Stimulated activated CD4-positive, alpha-beta T cell treated with anti-CD3 and anti-CD28 coated beads, TNF-alpha, amount 100 ng/mL, for 24 hours (primary cell): ENCODE measurements around the gene ECD.
"Not testable (repeated sequence)": the region's sequence is repeated elsewhere in the genome, so short reads cannot be mapped to it uniquely, and the experiment has no call there.

Experiments
- DNase-seq, 3 experiments: peaks; one replicate each; pipeline ENCODE4 v3.0.0-alpha.2; 2020; ENCODE audit warnings: low read depth in 3 of 3

Gene ECD

GRCh38 chr10:73159038-73159648 lies 8.7 kb downstream of the ECD start:
- DNase-seq = peak; percentile 22 to 36 (median 26)

GRCh38 chr10:73156054-73156453 lies 11.8 kb downstream of the ECD start:
- no peak for DNase-seq

- no peak for DNase-seq
These were observed 15.8 kb downstream of the ECD start for GRCh38 chr10:73152009-73152408.

GRCh38 chr10:73150633-73151413 lies 17.0 kb downstream of the ECD start:
- not testable (repeated sequence) for DNase-seq

- DNase-seq = no peak
These were observed 26.2 kb downstream of the ECD start for GRCh38 chr10:73141603-73142002.

GRCh38 chr10:73139251-73139650 lies 28.6 kb downstream of the ECD start:
- no peak for DNase-seq

- no peak for DNase-seq
These were observed 31.2 kb downstream of the ECD start for GRCh38 chr10:73136627-73137026.

GRCh38 chr10:73134727-73135126 lies 33.1 kb downstream of the ECD start:
- no peak for DNase-seq

- no peak for DNase-seq
These were observed 35.7 kb downstream of the ECD start for GRCh38 chr10:73131913-73132686.

- no peak for DNase-seq
These were observed 36.5 kb downstream of the ECD start for GRCh38 chr10:73131301-73131700.

GRCh38 chr10:73126343-73126742 lies 41.5 kb downstream of the ECD start:
- DNase-seq = no peak

GRCh38 chr10:73119952-73120351 lies 47.9 kb downstream of the ECD start:
- DNase-seq = no peak

GRCh38 chr10:73119457-73119856 lies 48.4 kb downstream of the ECD start:
- DNase-seq = no peak

GRCh38 chr10:73117976-73118743 lies 49.6 kb downstream of the ECD start:
- DNase-seq = no peak

GRCh38 chr10:73116017-73116416 lies 51.8 kb downstream of the ECD start:
- no peak for DNase-seq

- DNase-seq = no peak
These were observed 54.3 kb downstream of the ECD start for GRCh38 chr10:73113551-73113950.

- not testable (repeated sequence) for DNase-seq
These were observed 55.8 kb downstream of the ECD start for GRCh38 chr10:73112032-73112431.

- peak; percentile 18 to 27 (median 26) for DNase-seq
These were observed 57.4 kb downstream of the ECD start, which contains the start of gene NUDT13 for GRCh38 chr10:73110345-73110849. NUDT13 (plus strand) TSS chr10:73110455; CDS start chr10:73114366, 3,911 bp downstream.

GRCh38 chr10:73109248-73109652 lies 58.6 kb downstream of the ECD start:
- not testable (repeated sequence) for DNase-seq

GRCh38 chr10:73106301-73106700 lies 61.5 kb downstream of the ECD start:
- DNase-seq = no peak

- DNase-seq = no peak
These were observed 68.7 kb downstream of the ECD start for GRCh38 chr10:73099141-73099540.

- no peak for DNase-seq
These were observed 70.5 kb downstream of the ECD start for GRCh38 chr10:73097305-73097670.
